GM06990 (cell line): ENCODE data around the gene SEMA3A.
"Not testable (repeated sequence)": the region's sequence is repeated elsewhere in the genome, so short reads cannot be mapped to it uniquely, and the experiment has no call there.

Experiments
- DNase-seq: peaks from one replicate; pipeline ENCODE4 v3.0.0-alpha.2; 2011; ENCODE audit not compliant: insufficient read length; ENCODE audit errors: extremely low read depth
- H3K27me3 ChIP-seq: replicated peaks from 2 replicates; pipeline ENCODE4 v1.6.0; 2011; ENCODE audit warnings: low read length; ENCODE audit not compliant: control insufficient read depth, insufficient read depth
- H3K36me3 ChIP-seq: 2 replicates; pipeline ENCODE4 v1.5.1; 2011; ENCODE audit warnings: low read length; ENCODE audit not compliant: control insufficient read depth, insufficient read depth
- H3K4me3 ChIP-seq: replicated peaks from 2 replicates; pipeline ENCODE4 v1.5.1; 2011; ENCODE audit warnings: low read depth, mild to moderate bottlenecking, control low read depth, low read length
- CTCF ChIP-seq: IDR thresholded peaks from 2 replicates; pipeline ENCODE4 v1.5.1; 2011; ENCODE audit warnings: low read length, control low read depth, mild to moderate bottlenecking, inconsistent platforms; ENCODE audit not compliant: insufficient read depth, poor library complexity, severe bottlenecking

The SEMA3A gene

DNA sequence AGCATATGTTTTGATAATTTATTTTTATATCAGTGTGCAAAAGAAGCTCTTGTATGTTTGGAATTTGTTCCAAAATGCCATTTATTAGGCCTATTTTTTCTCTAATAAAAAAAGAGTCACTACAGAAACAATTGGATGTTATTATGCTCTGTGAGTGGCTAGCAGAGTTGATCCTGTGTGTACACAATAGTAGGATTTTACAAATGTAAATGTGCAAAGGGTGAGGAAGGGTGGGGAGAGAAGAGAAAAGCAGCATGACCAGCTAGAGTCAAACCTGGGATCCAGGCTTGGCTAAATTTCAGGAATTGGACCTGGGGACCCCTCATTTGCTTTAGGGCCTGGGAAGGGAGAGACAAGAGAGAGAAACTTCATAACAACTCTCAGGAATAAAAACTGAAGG, 32.5 kb downstream of the SEMA3A start:
- Histone ChIP-seq H3K27me3 (no peaks in the 10 kb centered on the region), H3K4me3 (no peak overlapping the region), H3K36me3 (no peaks in the 10 kb centered on the region)
- no peak for TF ChIP-seq CTCF
- no peak for DNase-seq

GRCh38 chr7:84161398-84161797, 33.2 kb downstream of the SEMA3A start:
- Histone ChIP-seq H3K4me3 (no peak overlapping the region), H3K27me3 (no peaks in the 10 kb centered on the region), H3K36me3 (no peaks in the 10 kb centered on the region)
- no peak for DNase-seq
- TF ChIP-seq CTCF, result no peak

DNA sequence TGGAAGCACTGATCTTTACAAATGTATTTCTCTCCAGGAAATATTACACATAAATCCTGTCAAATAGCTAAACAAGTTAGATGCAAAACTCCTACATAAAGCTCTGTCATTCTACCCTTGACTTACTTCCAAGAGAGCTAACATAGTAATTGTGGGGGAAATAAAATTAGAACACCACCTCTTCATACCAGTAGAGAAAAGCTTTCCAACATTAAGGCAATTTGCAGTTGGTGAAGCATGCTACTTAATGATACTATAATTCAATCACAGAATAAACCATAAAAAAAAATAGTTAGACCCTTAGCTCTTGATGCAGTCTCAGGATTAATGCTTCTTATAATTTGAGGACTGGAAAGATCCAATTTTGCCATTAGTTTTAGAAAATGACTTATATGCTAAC, 35.2 kb downstream of the SEMA3A start:
- Histone ChIP-seq H3K27me3 (no peaks in the 10 kb centered on the region), H3K36me3 (no peaks in the 10 kb centered on the region), H3K4me3 (no peak overlapping the region)
- no peak for TF ChIP-seq CTCF
- DNase-seq, result no peak

GRCh38 chr7:84157171-84157570, 37.4 kb downstream of the SEMA3A start:
- Histone ChIP-seq H3K4me3 (no peak overlapping the region), H3K36me3 (no peaks in the 10 kb centered on the region), H3K27me3 (no peaks in the 10 kb centered on the region)
- no peak for TF ChIP-seq CTCF
- no peak for DNase-seq

GRCh38 chr7:84154991-84155781, 39.4 kb downstream of the SEMA3A start:
- no peak for DNase-seq
- Histone ChIP-seq H3K4me3 (no peak overlapping the region), H3K36me3 (no peaks in the 10 kb centered on the region), H3K27me3 (no peaks in the 10 kb centered on the region)
- TF ChIP-seq CTCF, result no peak

- no peak for DNase-seq
- Histone ChIP-seq H3K27me3 (no peaks in the 10 kb centered on the region), H3K36me3 (no peaks in the 10 kb centered on the region), H3K4me3 (no peak overlapping the region)
- no peak for TF ChIP-seq CTCF
Observed at GRCh38 chr7:84152995-84153394, 41.6 kb downstream of the SEMA3A start.

GRCh38 chr7:84150370-84150769, 44.2 kb downstream of the SEMA3A start:
- DNase-seq, H3K36me3 ChIP-seq, H3K4me3 ChIP-seq, H3K27me3 ChIP-seq: not testable (repeated sequence)
